ENCODE results near the gene AHCY. TPM values are rescaled to one million over a fixed set of nuclear protein-coding genes. Genes with fewer than 3 reads are reported as not detected.

Gene AHCY
- total and polyA plus RNA-seq, 2 of the 4 experiments (the other 2 are of a cell fraction): 138 to 210 TPM

GRCh38 chr20:34232494-34233087 is 70.6 kb downstream of the AHCY start:
- Histone ChIP-seq H4K20me1 (ENCODE audit: insufficient read depth, low read length) (no peaks in the 10 kb centered on the region), H3K27me3 (ENCODE audit: control insufficient read depth, insufficient read depth, low read length) (peaks cover 9% of the 10 kb centered on the region), H3K9me1 (ENCODE audit: insufficient read depth, low read length) (no peaks in the 10 kb centered on the region), H4K5ac (ENCODE audit: low read depth, low read length) (no peak overlapping the region), H2BK15ac (ENCODE audit: low read depth, low read length) (no peak overlapping the region), H2AFZ (replicated peaks; ENCODE audit: low read length, poor library complexity) (no peak overlapping the region), H3K79me1 (ENCODE audit: low read depth in 1 of 2, low read length in 2 of 2) (no peaks in the 10 kb centered on the region), H3K4me1 (ENCODE audit: control insufficient read depth, insufficient read depth, low read length) (no peaks in the 10 kb centered on the region), H2BK5ac (ENCODE audit: low read depth, low read length, poor library complexity, severe bottlenecking) (no peak overlapping the region), H3K56ac (ENCODE audit: extremely low read depth, insufficient read depth, low read length) (no peak overlapping the region), H3K14ac (replicated peaks; ENCODE audit: low read depth, low read length) (no peak overlapping the region), H3K4ac (ENCODE audit: low read depth, low read length) (no peak overlapping the region), H3K23ac (ENCODE audit: low read depth, low read length) (no peak overlapping the region), H3K4me2 (ENCODE audit: low read depth, low read length) (no peak overlapping the region), H3K9ac (ENCODE audit: low read depth, low read length) (no peak overlapping the region), H3K27ac (ENCODE audit: insufficient read depth, low read length) (no peak overlapping the region), H3K18ac (ENCODE audit: low read depth, low read length) (no peak overlapping the region), H3K4me3 (ENCODE audit: insufficient read depth, low read depth, low read length) (no peak overlapping the region), H2BK20ac (ENCODE audit: low read depth, low read length) (no peak overlapping the region), H3K36me3 (ENCODE audit: control insufficient read depth, insufficient read depth, low read length) (no peaks in the 10 kb centered on the region), H3K9me3 (ENCODE audit: control insufficient read depth, insufficient read depth, low read length) (peaks cover 6% of the 10 kb centered on the region), H2AK9ac (replicated peaks; ENCODE audit: low read depth, low read length, poor library complexity) (no peak overlapping the region), H4K91ac (ENCODE audit: insufficient read depth, low read depth, low read length) (no peak overlapping the region), H4K8ac (ENCODE audit: low read depth in 2 of 2, low read length in 2 of 2) (no peak overlapping the region), H2AK5ac (ENCODE audit: low read depth, low read length) (no peak overlapping the region), H2BK120ac (ENCODE audit: low read depth, low read length) (no peak overlapping the region)
- no TSS peak for BruUV-seq (replicated peaks)
- ChIA-PET POLR2A (ENCODE audit: unreplicated experiment) (no interaction called here), CTCF (no interaction called here)
- dilution Hi-C loops (cut with HindIII; ENCODE audit: low sequenced_read_pairs, unreplicated experiment): no loop called here
- TF ChIP-seq MAFK (IDR thresholded peaks at IDR 0.05; ENCODE audit: low read depth, low read length) (peak; percentile 77), ELK1 (IDR thresholded peaks at IDR 0.05; ENCODE audit: borderline replicate concordance, low read depth, low read length) (no peak)
- intact Hi-C loops (cut with micrococcal nuclease): no loop called here
- no CpG with 5 or more reads among the region's 3 CpGs for WGBS, 2 experiments (ENCODE audit: extremely low coverage in 2 of 2, insufficient read length in 1 of 2)
- no peak for ATAC-seq (ENCODE audit: low read depth)
- DNase-seq: no peak
- in situ Hi-C loops (cut with MboI; ENCODE audit: low sequenced_read_pairs): no loop called here

Data from IMR-90 (cell line).